NCI-H1930 (cell line): ENCODE data around the gene PTBP1.
A peak's percentile ranks its signal among the peaks of the same experiment; 100 is the strongest.

Experiments used
- DNase-seq, 2 experiments: peaks; one replicate each; lab custom pipeline; 2025; lab: John Stamatoyannopoulos, UW

The PTBP1 gene

GRCh38 chr19:797528-798414 lies 519 bp downstream of the PTBP1 start:
- DNase-seq: peak; percentile 72 to 80

- no peak for DNase-seq
Measured at GRCh38 chr19:798415-799075, 1.3 kb downstream of the PTBP1 start.

GRCh38 chr19:799076-799881 lies 2.0 kb downstream of the PTBP1 start:
- DNase-seq: no peak

- no peak for DNase-seq
Measured at GRCh38 chr19:800360-801029, 3.2 kb downstream of the PTBP1 start.

- no peak for DNase-seq
Measured at GRCh38 chr19:801030-801860, 4.0 kb downstream of the PTBP1 start.

- DNase-seq: no peak
Measured at GRCh38 chr19:801861-802497, 4.7 kb downstream of the PTBP1 start.

- no peak for DNase-seq
Measured at GRCh38 chr19:802498-803098, 5.3 kb downstream of the PTBP1 start.

GRCh38 chr19:803099-803561 lies 5.9 kb downstream of the PTBP1 start:
- no peak for DNase-seq

GRCh38 chr19:803686-804418 lies 6.6 kb downstream of the PTBP1 start:
- no peak for DNase-seq

GRCh38 chr19:804419-805165 lies 7.3 kb downstream of the PTBP1 start:
- DNase-seq: no peak

- DNase-seq: no peak
Measured at GRCh38 chr19:805166-805551, 7.9 kb downstream of the PTBP1 start.

GRCh38 chr19:805600-806550 lies 8.6 kb downstream of the PTBP1 start:
- DNase-seq: no peak

GRCh38 chr19:806815-807421 lies 9.7 kb downstream of the PTBP1 start:
- no peak for DNase-seq

- no peak for DNase-seq
Measured at GRCh38 chr19:807627-808422, 10.6 kb downstream of the PTBP1 start.

GRCh38 chr19:808423-808775 lies 11.1 kb downstream of the PTBP1 start:
- no peak for DNase-seq
